A673 (cell line): ENCODE results near the gene LRRTM3.

Experiments used
- CTCF ChIP-seq: fragments of 300-800, 200-600 bp; sonication (generic); conservative IDR thresholded peaks from 2 replicates; pipeline ENCODE4 v1.5.1; 2017; ENCODE audit warnings: low read depth, mild to moderate bottlenecking, antibody characterized with exemption, low read length, moderate library complexity, mixed read lengths
- EZH2 ChIP-seq: fragments of 200-600 bp; sonication (generic); IDR thresholded peaks from 2 replicates; pipeline ENCODE4 v1.6.1; 2017; ENCODE audit warnings: borderline replicate concordance, low read depth, mild to moderate bottlenecking, mixed read lengths, antibody characterized with exemption, low read length; ENCODE audit not compliant: poor library complexity, severe bottlenecking

- no peak for TF ChIP-seq CTCF
- TF ChIP-seq EZH2 = no peak
Measured at GRCh38 chr10:67050415-67050814, 124.6 kb downstream of the LRRTM3 start.
